ENCODE data around the gene KRT222.

- TF ChIP-seq EP300 (IDR thresholded peaks at IDR 0.05) (no peak), CTCF (IDR thresholded peaks at IDR 0.05) (no peak), POLR2AphosphoS5 (IDR thresholded peaks at IDR 0.05) (no peak)
Measured at GRCh38 chr17:40695874-40696472, 31.0 kb upstream of the KRT222 start.
